ENCODE results near the gene ARHGEF3. TPM values are rescaled to one million over a fixed set of nuclear protein-coding genes. Genes with fewer than 3 reads are reported as not detected.
"Not testable (repeated sequence)": the region's sequence is repeated elsewhere in the genome, so short reads cannot be mapped to it uniquely, and the experiment has no call there.

ARHGEF3 gene
- total RNA-seq, 1 experiment from 2014 or later = 7.9 TPM

DNA sequence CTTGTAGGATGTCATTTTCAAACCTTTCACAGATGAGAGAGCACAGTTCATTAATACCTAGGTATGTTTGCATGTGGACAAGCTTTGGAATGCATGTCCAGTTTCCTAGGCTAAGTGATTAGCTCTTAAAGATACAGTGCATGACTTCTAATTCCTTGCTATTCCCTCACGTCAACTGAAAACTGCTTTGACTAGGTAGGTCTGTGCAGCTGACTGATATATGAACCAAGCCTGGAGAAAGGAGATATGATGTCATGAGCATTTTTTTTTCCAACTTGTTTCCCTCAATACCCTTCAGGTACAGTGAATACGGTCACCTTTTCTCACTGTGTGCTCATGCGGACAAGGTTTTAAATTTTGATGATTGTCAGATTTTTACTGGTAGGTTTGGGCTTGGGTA is 77.1 kb downstream of the ARHGEF3 start (continued):
- TF ChIP-seq, protein P1, sequence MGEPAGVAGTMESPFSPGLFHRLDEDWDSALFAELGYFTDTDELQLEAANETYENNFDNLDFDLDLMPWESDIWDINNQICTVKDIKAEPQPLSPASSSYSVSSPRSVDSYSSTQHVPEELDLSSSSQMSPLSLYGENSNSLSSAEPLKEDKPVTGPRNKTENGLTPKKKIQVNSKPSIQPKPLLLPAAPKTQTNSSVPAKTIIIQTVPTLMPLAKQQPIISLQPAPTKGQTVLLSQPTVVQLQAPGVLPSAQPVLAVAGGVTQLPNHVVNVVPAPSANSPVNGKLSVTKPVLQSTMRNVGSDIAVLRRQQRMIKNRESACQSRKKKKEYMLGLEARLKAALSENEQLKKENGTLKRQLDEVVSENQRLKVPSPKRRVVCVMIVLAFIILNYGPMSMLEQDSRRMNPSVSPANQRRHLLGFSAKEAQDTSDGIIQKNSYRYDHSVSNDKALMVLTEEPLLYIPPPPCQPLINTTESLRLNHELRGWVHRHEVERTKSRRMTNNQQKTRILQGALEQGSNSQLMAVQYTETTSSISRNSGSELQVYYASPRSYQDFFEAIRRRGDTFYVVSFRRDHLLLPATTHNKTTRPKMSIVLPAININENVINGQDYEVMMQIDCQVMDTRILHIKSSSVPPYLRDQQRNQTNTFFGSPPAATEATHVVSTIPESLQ (CRISPR knock-in tag; IDR thresholded peaks at IDR 0.05) = no peak
- TF ChIP-seq SOX15 (CRISPR knock-in tag; IDR thresholded peaks at IDR 0.05) (no peak), TCF7 (CRISPR knock-in tag; IDR thresholded peaks at IDR 0.05; ENCODE audit: low read depth) (no peak), ZNF219 (CRISPR knock-in tag; IDR thresholded peaks at IDR 0.05; ENCODE audit: borderline replicate concordance) (no peak)

DNA sequence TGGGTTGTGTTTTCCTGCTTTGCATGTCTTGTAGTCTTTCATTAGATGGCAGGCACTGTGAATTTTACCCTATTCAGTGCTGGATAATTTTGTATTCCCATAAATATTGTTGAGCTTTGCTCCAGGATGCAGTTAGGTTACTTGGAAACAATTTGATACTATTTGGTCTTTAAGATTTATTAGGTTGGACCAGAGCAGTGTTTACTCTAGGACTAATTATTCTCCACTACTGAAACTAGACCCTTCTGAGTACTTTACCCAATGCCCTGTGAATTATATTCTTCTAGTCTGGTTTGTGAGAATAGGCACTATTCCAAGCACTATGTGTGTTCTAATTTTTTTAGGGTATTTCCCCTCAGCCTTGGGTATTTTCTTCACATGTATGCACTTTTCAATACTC is 80.9 kb downstream of the ARHGEF3 start:
- Mint-ChIP-seq H3K4me3 (no peak overlapping the region), H3K9me3 (peaks cover 23% of the 10 kb centered on the region), H3K27me3 (ENCODE audit: low read depth) (no peaks in the 10 kb centered on the region), H3K27ac (no peak overlapping the region), H3K4me1 (no peaks in the 10 kb centered on the region), H3K36me3 (peaks cover 16% of the 10 kb centered on the region)
- DNase-seq (ENCODE audit: low spot score) (no peak), ATAC-seq (no peak)
- no peak for TF ChIP-seq TEAD4 (CRISPR knock-in tag; IDR thresholded peaks at IDR 0.05)
- ChIA-PET CTCF (no interaction called here), POLR2A (interaction anchor here (1.3 kb wide), 1 partner anchor 10 kb away, joined by 3 read pairs; no protein-coding TSS in a partner anchor)

DNA sequence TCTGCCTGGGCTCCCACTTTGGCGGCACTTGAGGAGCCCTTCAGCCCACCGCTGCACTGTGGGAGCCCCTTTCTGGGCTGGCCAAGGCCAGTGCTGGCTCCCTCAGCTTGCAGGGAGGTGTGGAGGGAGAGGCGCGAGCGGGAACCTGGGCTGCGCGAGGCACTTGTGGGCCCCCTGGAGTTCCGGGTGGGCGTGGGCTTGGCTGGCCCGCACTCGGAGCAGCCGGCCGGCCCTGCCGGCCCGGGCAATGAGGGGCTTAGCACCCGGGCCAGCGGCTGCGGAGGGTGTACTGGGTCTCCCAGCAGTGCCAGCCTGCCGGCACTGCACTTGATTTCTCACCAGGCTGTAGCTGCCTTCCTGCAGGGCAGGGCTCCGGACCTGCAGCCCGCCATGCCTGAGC is 82.9 kb downstream of the ARHGEF3 start:
- ATAC-seq; H3K27me3 Mint-ChIP-seq (ENCODE audit: low read depth); H3K27ac Mint-ChIP-seq; H3K4me3 Mint-ChIP-seq; POLR2A ChIA-PET; CTCF ChIA-PET; DNase-seq (ENCODE audit: low spot score); H3K4me1 Mint-ChIP-seq: not testable (repeated sequence)
- Mint-ChIP-seq H3K36me3 (peaks cover 19% of the 10 kb centered on the region), H3K9me3 (peaks cover 27% of the 10 kb centered on the region)

DNA sequence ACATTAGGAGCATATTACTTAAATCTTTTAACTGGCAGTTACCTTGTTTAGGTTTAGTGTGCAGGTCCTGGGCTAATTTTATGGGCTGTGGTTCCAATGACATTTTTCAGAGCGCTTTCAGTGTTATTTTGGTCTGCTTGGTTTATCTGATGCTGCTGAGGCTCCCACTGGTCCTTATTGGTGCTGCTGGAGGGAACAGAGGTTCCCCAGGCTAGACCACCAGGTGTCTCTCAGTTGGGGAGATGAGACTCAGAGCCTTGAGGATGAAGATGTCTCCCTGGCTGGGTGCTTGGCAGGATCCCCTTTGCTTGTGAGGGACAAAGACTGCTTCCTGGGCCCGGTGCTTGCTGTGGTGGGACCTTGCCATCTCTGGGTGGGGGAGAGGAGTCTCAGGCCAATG is 90.4 kb downstream of the ARHGEF3 start:
- no peaks in the 10 kb centered on the region for H3K27me3 Mint-ChIP-seq (ENCODE audit: low read depth)
- TF ChIP-seq ZNF416 (CRISPR knock-in tag; IDR thresholded peaks at IDR 0.05) (no peak), NFATC4 (CRISPR knock-in tag; IDR thresholded peaks at IDR 0.05) (no peak), JUN (CRISPR knock-in tag; IDR thresholded peaks at IDR 0.05) (no peak), GABPB1 (CRISPR knock-in tag; IDR thresholded peaks at IDR 0.05) (no peak)
- TF ChIP-seq, protein P2, sequence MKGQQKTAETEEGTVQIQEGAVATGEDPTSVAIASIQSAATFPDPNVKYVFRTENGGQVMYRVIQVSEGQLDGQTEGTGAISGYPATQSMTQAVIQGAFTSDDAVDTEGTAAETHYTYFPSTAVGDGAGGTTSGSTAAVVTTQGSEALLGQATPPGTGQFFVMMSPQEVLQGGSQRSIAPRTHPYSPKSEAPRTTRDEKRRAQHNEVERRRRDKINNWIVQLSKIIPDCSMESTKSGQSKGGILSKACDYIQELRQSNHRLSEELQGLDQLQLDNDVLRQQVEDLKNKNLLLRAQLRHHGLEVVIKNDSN (CRISPR knock-in tag; IDR thresholded peaks at IDR 0.05) = no peak
- TF ChIP-seq, protein P3, sequence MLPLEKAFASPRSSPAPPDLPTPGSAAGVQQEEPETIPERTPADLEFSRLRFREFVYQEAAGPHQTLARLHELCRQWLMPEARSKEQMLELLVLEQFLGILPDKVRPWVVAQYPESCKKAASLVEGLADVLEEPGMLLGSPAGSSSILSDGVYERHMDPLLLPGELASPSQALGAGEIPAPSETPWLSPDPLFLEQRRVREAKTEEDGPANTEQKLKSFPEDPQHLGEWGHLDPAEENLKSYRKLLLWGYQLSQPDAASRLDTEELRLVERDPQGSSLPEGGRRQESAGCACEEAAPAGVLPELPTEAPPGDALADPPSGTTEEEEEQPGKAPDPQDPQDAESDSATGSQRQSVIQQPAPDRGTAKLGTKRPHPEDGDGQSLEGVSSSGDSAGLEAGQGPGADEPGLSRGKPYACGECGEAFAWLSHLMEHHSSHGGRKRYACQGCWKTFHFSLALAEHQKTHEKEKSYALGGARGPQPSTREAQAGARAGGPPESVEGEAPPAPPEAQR (CRISPR knock-in tag; IDR thresholded peaks at IDR 0.05) = no peak
- 0 out of 2 replicates have a peak, but pooled peaks cover 3% of the 10 kb centered on the region for H3K36me3 Mint-ChIP-seq
- no peak overlapping the region for H3K4me3 Mint-ChIP-seq
- POLR2A ChIA-PET = no interaction called here
- no peak overlapping the region for H3K27ac Mint-ChIP-seq
- ATAC-seq (no peak), DNase-seq (ENCODE audit: low spot score) (no peak)
- no peaks in the 10 kb centered on the region for H3K4me1 Mint-ChIP-seq
- H3K9me3 Mint-ChIP-seq = peaks cover 6% of the 10 kb centered on the region
- CTCF ChIA-PET = no interaction called here

DNA sequence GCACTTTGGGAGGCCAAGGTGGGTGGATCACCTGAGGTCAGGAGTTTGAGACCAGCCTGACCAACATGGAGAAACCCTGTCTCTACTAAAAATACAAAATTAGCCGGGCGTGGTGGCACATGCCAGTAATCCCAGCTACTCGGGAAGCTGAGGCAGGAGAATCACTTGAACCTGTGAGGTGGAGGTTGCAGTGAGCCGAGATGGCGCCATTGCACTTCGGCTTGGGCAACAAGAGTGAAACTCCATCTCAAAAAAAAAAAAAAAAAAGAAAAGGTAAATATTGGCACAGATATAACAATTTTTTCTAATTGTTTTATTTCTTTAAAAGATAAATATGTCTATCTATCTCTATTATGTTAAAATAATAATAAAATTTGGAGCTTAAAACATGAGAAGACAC is 94.3 kb downstream of the ARHGEF3 start:
- DNase-seq (ENCODE audit: low spot score); ATAC-seq; H3K4me3 Mint-ChIP-seq; H3K27me3 Mint-ChIP-seq (ENCODE audit: low read depth); H3K9me3 Mint-ChIP-seq; H3K4me1 Mint-ChIP-seq; POLR2A ChIA-PET; H3K36me3 Mint-ChIP-seq; H3K27ac Mint-ChIP-seq: not testable (repeated sequence)
- CTCF ChIA-PET = interaction anchor here (0.6 to 3.2 kb wide), 4 partner anchors 14 to 281 kb away, joined by 3 to 13 read pairs (median 4); no protein-coding TSS in a partner anchor

DNA sequence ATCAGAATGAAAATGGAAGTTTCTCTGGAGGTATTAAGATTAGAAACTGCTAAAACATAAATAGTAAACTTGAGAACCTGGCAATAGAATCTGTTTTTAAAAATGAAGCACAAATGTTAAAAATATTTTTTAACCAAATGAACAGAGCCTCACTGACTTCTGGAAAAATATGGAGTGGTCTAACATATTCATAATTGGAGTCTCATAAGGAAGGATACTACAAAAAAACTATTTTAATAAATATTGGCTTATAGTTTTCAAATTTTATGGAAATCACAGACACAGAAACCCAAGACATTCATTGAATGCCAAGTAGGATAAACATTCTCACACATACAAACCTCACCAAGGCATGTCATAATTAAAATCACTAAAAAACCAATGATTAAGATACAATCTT is 95.1 kb downstream of the ARHGEF3 start:
- ATAC-seq (no peak), DNase-seq (ENCODE audit: low spot score) (no peak)
- Mint-ChIP-seq H3K4me1 (no peaks in the 10 kb centered on the region), H3K27ac (no peak overlapping the region), H3K9me3 (peaks cover 6% of the 10 kb centered on the region), H3K4me3 (no peak overlapping the region), H3K36me3 (no peaks in the 10 kb centered on the region), H3K27me3 (ENCODE audit: low read depth) (no peaks in the 10 kb centered on the region; the same call in 1 of the 2 replicates)
- ChIA-PET POLR2A (no interaction called here), CTCF (interaction anchor here (5.2 to 5.3 kb wide), 2 partner anchors 93 to 282 kb away, joined by 98 read pairs; partner anchors contain the start of gene ARHGEF3)
- TF ChIP-seq ZNF232 (CRISPR knock-in tag; IDR thresholded peaks at IDR 0.05) = no peak
- no peak for TF ChIP-seq GTF2I (CRISPR knock-in tag; conservative IDR thresholded peaks at IDR 0.05)
- TF ChIP-seq, protein P4, sequence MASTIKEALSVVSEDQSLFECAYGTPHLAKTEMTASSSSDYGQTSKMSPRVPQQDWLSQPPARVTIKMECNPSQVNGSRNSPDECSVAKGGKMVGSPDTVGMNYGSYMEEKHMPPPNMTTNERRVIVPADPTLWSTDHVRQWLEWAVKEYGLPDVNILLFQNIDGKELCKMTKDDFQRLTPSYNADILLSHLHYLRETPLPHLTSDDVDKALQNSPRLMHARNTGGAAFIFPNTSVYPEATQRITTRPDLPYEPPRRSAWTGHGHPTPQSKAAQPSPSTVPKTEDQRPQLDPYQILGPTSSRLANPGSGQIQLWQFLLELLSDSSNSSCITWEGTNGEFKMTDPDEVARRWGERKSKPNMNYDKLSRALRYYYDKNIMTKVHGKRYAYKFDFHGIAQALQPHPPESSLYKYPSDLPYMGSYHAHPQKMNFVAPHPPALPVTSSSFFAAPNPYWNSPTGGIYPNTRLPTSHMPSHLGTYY (CRISPR knock-in tag; IDR thresholded peaks at IDR 0.05) = no peak
- TF ChIP-seq, protein P5, sequence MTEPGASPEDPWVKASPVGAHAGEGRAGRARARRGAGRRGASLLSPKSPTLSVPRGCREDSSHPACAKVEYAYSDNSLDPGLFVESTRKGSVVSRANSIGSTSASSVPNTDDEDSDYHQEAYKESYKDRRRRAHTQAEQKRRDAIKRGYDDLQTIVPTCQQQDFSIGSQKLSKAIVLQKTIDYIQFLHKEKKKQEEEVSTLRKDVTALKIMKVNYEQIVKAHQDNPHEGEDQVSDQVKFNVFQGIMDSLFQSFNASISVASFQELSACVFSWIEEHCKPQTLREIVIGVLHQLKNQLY (CRISPR knock-in tag; IDR thresholded peaks at IDR 0.05) = no peak
- TF ChIP-seq, protein P6, sequence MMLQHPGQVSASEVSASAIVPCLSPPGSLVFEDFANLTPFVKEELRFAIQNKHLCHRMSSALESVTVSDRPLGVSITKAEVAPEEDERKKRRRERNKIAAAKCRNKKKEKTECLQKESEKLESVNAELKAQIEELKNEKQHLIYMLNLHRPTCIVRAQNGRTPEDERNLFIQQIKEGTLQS (CRISPR knock-in tag; conservative IDR thresholded peaks at IDR 0.05) = no peak
- no peak for TF ChIP-seq ZNF219 (CRISPR knock-in tag; IDR thresholded peaks at IDR 0.05; ENCODE audit: borderline replicate concordance)
- no peak for TF ChIP-seq SMAD3 (CRISPR knock-in tag; IDR thresholded peaks at IDR 0.05; ENCODE audit: borderline replicate concordance)
- no peak for TF ChIP-seq NR1H2 (CRISPR knock-in tag; IDR thresholded peaks at IDR 0.05)

Data from WTC11 (cell line).